OCI-LY1 (cell line): ENCODE results near the gene KDM7A.

Source experiments
- CTCF ChIP-seq: fragments of 200-600 bp; sonication (generic), shearing (Covaris generic); IDR thresholded peaks from 2 replicates; pipeline ENCODE4 v1.5.1; 2017; ENCODE audit warnings: mild to moderate bottlenecking, antibody characterized with exemption, low read length, moderate library complexity, mixed read lengths
- EZH2 ChIP-seq: fragments of 200-600 bp; sonication (generic), shearing (Covaris generic); IDR thresholded peaks from 2 replicates; pipeline ENCODE4 v1.8.0; 2017; ENCODE audit warnings: borderline replicate concordance, mixed run types, mild to moderate bottlenecking, antibody characterized with exemption, low read length, moderate library complexity, mixed read lengths

DNA sequence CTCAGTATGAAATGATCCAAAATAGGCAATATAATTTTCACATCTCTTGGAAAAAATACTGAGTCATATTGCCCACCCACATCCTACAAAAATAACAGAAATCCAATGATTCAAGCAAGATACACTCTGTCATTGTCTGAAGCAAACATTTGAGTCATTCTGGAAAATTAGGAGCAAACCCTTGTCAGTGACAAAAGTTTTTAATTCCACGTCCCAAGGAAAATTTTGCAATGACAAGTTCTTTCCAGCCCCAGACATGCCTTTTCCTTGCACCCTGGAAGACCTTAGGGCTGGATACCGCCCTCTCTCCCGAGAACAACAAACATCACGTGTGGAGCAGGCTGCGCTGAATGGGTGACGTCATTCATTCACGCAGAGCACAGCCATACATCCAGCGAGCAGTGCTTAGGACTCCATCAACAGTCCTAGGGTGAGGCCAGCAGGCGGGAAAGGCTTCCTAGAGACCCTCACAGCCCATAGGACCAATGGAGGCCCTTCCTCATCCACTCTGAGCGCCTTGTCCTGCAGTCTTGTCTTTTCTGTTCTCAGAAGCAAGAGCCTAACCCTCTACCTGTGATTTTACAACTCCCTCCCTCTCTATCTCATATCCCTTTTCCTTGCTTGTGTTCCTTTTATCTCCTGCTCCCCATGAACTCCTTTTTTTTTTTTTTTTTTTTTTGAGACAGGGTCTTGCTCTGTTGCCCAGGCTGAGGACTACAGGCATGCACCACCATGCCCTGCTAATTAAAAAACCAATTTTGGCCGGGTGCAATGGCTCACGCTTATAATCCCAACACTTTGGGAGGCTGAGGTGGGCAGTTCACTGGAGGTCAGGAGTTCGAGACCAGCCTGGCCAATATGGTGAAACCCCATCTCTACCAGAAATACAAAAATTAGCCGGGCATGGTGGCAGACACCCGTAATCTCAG, 23.5 kb upstream of the KDM7A start:
- TF ChIP-seq CTCF (no peak), EZH2 (no peak)
